Activated naive CD8-positive, alpha-beta T cell (primary cell): ENCODE measurements around the gene TBX21.
"Not testable (repeated sequence)": the region's sequence is repeated elsewhere in the genome, so short reads cannot be mapped to it uniquely, and the experiment has no call there.

ENCODE experiments used
- H3K27ac Mint-ChIP-seq: one replicate; pipeline ENCODE4 v1.8.0; 2021; ENCODE audit warnings: mixed read lengths
- H3K27me3 Mint-ChIP-seq: one replicate; pipeline ENCODE4 v1.8.0; 2021; ENCODE audit warnings: mixed read lengths
- H3K36me3 Mint-ChIP-seq: one replicate; pipeline ENCODE4 v1.8.0; 2021; ENCODE audit warnings: mixed read lengths
- H3K4me1 Mint-ChIP-seq: one replicate; pipeline ENCODE4 v1.8.0; 2021; ENCODE audit warnings: low read depth, mixed read lengths
- H3K4me3 Mint-ChIP-seq: one replicate; pipeline ENCODE4 v1.8.0; 2021; ENCODE audit warnings: mild to moderate bottlenecking, mixed read lengths
- H3K9me3 Mint-ChIP-seq: one replicate; pipeline ENCODE4 v1.8.0; 2021; ENCODE audit warnings: low read depth, mixed read lengths

The TBX21 gene

DNA sequence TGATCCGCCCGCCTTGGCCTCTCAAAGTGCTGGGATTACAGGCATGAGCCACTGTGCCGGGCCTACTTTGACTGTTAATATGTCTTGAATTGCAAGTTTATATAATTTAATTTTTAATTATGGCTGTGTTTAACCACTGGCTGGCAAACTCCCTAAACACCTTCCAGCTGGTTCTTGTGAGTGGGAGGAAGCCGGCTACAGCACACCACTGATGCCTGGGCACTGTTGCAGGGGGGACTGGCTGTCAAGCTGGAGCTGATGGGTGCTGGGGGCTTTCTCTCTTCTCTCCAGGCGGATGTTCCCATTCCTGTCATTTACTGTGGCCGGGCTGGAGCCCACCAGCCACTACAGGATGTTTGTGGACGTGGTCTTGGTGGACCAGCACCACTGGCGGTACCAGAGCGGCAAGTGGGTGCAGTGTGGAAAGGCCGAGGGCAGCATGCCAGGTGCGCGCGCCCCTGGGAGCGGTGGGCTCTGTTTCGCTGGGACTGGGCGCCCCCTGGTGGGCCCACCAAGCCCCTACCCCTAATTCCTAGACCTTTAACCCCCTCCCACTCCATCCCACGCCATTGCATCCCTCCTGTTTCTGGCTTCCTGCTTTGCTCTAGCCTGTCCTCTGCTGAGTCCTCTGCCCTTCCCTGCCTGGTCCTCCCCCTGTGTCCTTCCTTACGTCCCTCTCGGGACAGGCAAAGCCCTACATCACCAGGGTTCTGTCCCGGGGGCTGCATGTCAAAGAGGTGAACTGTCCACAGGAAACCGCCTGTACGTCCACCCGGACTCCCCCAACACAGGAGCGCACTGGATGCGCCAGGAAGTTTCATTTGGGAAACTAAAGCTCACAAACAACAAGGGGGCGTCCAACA, 9.5 kb downstream of the TBX21 start:
- Mint-ChIP-seq H3K27me3 (no peaks in the 10 kb centered on the region), H3K4me3 (peak overlapping the region; percentile 49), H3K27ac (no peak overlapping the region), H3K4me1 (peaks cover 24% of the 10 kb centered on the region), H3K36me3 (peaks cover 9% of the 10 kb centered on the region), H3K9me3 (no peaks in the 10 kb centered on the region)

GRCh38 chr17:47744168-47745036, 11.4 kb downstream of the TBX21 start:
- no peaks in the 10 kb centered on the region for H3K27me3 Mint-ChIP-seq
- no peak overlapping the region for H3K4me3 Mint-ChIP-seq

GRCh38 chr17:47745037-47745380, 12.0 kb downstream of the TBX21 start:
- Mint-ChIP-seq H3K4me3 (no peak overlapping the region), H3K9me3 (no peaks in the 10 kb centered on the region), H3K27ac (no peak overlapping the region), H3K27me3 (no peaks in the 10 kb centered on the region), H3K4me1 (peaks cover 18% of the 10 kb centered on the region), H3K36me3 (peaks cover 12% of the 10 kb centered on the region)

More at GRCh38 chr17:47744168-47745036, 11.4 kb downstream of the TBX21 start:
- H3K27ac Mint-ChIP-seq = no peak overlapping the region
- peaks cover 12% of the 10 kb centered on the region for H3K36me3 Mint-ChIP-seq
- H3K4me1 Mint-ChIP-seq = peaks cover 18% of the 10 kb centered on the region
- H3K9me3 Mint-ChIP-seq = no peaks in the 10 kb centered on the region

GRCh38 chr17:47751471-47751870, 18.4 kb downstream of the TBX21 start:
- Mint-ChIP-seq H3K4me3 (no peak overlapping the region), H3K9me3 (no peaks in the 10 kb centered on the region), H3K36me3 (peaks cover 6% of the 10 kb centered on the region), H3K27me3 (peaks cover 2% of the 10 kb centered on the region), H3K27ac (no peak overlapping the region), H3K4me1 (no peaks in the 10 kb centered on the region)

- H3K4me1 Mint-ChIP-seq = no peaks in the 10 kb centered on the region
- H3K27ac Mint-ChIP-seq = no peak overlapping the region
- H3K4me3 Mint-ChIP-seq = no peak overlapping the region
- H3K36me3 Mint-ChIP-seq = peaks cover 5% of the 10 kb centered on the region
- H3K9me3 Mint-ChIP-seq = peaks cover 12% of the 10 kb centered on the region
- H3K27me3 Mint-ChIP-seq = peaks cover 6% of the 10 kb centered on the region
Observed at GRCh38 chr17:47757386-47757785, 24.4 kb downstream of the TBX21 start.

DNA sequence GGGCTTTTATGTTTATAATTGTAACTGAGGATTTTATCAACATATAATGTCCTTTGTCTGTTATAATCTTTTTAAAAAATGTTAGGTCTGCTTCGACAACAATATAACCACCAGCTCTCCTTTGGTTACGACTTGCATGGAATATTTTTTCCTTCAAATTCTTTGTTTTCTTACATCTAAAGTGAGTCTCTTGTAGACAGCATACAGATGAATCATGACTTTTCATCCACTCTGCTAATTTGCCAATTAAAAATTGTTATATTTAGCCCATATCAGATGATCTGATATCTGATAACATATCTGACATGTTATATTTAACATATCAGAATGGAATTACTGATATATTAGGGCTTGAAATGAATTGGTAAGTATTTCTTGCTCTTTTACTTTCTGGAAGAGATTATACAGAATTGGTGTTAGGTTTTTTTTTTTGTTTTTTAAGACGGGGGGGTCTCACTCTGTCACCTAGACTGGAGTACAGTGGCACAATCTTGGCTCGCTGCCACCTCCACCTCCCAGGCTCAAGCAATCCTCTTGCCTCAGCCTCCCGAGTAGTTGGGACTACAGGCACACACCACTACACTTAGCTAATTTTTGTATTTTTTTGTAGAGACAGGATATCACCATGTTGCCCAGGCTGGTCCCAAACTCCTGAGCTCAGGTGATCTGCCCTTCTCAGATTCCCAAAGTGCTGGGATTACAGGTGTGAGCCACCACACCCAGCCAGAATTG, 27.5 kb downstream of the TBX21 start:
- Mint-ChIP-seq H3K4me3 (no peak overlapping the region), H3K27ac (no peak overlapping the region), H3K36me3 (peaks cover 5% of the 10 kb centered on the region), H3K27me3 (peaks cover 7% of the 10 kb centered on the region), H3K9me3 (peaks cover 12% of the 10 kb centered on the region), H3K4me1 (peaks cover 14% of the 10 kb centered on the region)

GRCh38 chr17:47762728-47763127, 29.7 kb downstream of the TBX21 start:
- peaks cover 3% of the 10 kb centered on the region for H3K36me3 Mint-ChIP-seq
- no peak overlapping the region for H3K27ac Mint-ChIP-seq
- no peak overlapping the region for H3K4me3 Mint-ChIP-seq
- peaks cover 12% of the 10 kb centered on the region for H3K9me3 Mint-ChIP-seq
- peaks cover 14% of the 10 kb centered on the region for H3K4me1 Mint-ChIP-seq
- H3K27me3 Mint-ChIP-seq = peaks cover 6% of the 10 kb centered on the region

GRCh38 chr17:47763913-47764582, 31.0 kb downstream of the TBX21 start:
- Mint-ChIP-seq H3K27ac (no peak overlapping the region), H3K4me3 (no peak overlapping the region), H3K4me1 (peaks cover 14% of the 10 kb centered on the region), H3K9me3 (peaks cover 12% of the 10 kb centered on the region), H3K36me3 (peaks cover 3% of the 10 kb centered on the region), H3K27me3 (peaks cover 9% of the 10 kb centered on the region)

GRCh38 chr17:47773649-47774048, 40.6 kb downstream of the TBX21 start:
- not testable (repeated sequence) for H3K4me1 Mint-ChIP-seq, H3K4me3 Mint-ChIP-seq, H3K36me3 Mint-ChIP-seq, H3K9me3 Mint-ChIP-seq, H3K27ac Mint-ChIP-seq
- H3K27me3 Mint-ChIP-seq = peaks cover 20% of the 10 kb centered on the region

DNA sequence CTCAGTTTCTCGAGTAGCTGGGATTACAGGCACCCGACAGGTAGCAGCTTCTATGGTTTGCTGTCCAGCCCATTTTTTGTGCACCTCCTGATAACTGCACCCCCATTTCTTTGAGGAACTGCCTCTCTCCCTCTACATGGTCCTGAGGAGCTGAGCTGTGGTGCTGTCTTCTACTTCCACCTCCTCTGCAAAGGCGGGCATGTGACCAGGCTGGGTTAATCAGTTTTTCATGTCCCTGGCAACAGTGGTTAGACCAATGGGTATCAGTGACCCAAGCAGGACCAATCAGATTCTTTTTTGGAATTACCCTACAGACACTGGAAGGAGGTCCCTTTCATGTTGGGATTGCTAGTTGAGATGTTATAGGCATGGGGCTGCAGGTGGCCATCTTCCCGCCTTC, 41.3 kb downstream of the TBX21 start:
- Mint-ChIP-seq H3K9me3 (peaks cover 3% of the 10 kb centered on the region), H3K4me1 (peaks cover 1% of the 10 kb centered on the region), H3K4me3 (no peak overlapping the region), H3K27me3 (peaks cover 20% of the 10 kb centered on the region), H3K36me3 (peaks cover 6% of the 10 kb centered on the region), H3K27ac (no peak overlapping the region)

GRCh38 chr17:47774987-47775580, 42.0 kb downstream of the TBX21 start:
- no peak overlapping the region for H3K4me3 Mint-ChIP-seq
- peaks cover 22% of the 10 kb centered on the region for H3K27me3 Mint-ChIP-seq
- H3K36me3 Mint-ChIP-seq = peaks cover 6% of the 10 kb centered on the region
- peaks cover 3% of the 10 kb centered on the region for H3K9me3 Mint-ChIP-seq
- H3K27ac Mint-ChIP-seq = no peak overlapping the region
- peaks cover 1% of the 10 kb centered on the region for H3K4me1 Mint-ChIP-seq

DNA sequence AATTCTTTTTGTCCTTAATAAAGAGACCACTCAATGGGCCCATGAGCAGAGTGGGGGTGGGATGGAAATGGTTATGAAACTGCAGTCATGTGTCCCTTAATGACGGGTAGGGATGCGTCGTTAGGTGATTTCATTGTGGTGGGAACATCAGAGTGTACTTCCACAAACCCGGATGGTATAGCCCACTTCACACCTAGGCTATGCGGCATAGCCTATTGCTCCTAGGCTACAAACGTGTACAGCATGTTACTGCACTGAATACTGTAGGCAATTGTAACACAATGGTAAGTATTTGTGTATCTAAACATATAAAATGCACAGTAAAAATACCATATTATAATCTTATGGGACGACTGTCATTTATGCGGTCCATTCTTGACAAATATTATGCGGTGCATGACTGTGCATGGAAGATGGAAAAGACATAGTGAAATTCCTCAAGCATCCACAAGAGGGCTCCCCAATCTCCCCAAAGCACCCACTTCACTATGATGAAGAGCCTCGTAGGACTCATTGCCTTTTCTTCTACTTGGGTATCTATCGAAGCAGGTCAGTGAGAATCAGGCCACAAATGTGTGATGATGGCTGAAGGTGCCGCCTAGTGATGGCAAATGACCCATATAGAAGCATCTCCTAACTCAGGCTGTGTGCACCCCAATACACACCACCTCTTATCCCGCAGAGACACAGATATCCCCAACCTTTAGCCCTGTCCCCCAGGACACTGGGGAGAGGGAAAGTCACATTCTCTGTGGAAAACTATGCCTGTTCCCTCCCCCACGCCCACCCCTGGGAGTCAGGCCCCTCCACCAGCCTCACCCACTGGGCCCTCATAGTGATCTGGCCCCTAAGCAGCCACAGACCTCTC, 43.5 kb downstream of the TBX21 start:
- H3K4me1 Mint-ChIP-seq = peaks cover 1% of the 10 kb centered on the region
- peaks cover 22% of the 10 kb centered on the region for H3K27me3 Mint-ChIP-seq
- H3K36me3 Mint-ChIP-seq = peaks cover 4% of the 10 kb centered on the region
- no peaks in the 10 kb centered on the region for H3K9me3 Mint-ChIP-seq
- no peak overlapping the region for H3K4me3 Mint-ChIP-seq
- H3K27ac Mint-ChIP-seq = no peak overlapping the region

GRCh38 chr17:47778184-47778635, 45.2 kb downstream of the TBX21 start:
- Mint-ChIP-seq H3K4me1 (peaks cover 1% of the 10 kb centered on the region), H3K4me3 (no peak overlapping the region), H3K27ac (no peak overlapping the region), H3K36me3 (no peaks in the 10 kb centered on the region), H3K9me3 (no peaks in the 10 kb centered on the region), H3K27me3 (peaks cover 24% of the 10 kb centered on the region)
